Endothelial cell of umbilical vein (primary cell): Measurements from ENCODE around the gene LGALS3BP. TPM values are rescaled to one million over a fixed set of nuclear protein-coding genes. Genes with fewer than 3 reads are reported as not detected.
A peak's percentile ranks its signal among the peaks of the same experiment; 100 is the strongest.

Experiments used
- BruUV-seq: library from RNA; stranded (reverse); fragments of 400-500 nt; replicated peaks from 2 replicates; lab custom pipeline; 2021; lab: Mats Ljungman, UMichigan
- CTCF ChIA-PET: fragments of 300-600, 350-600 bp; sonication (Branson Sonifier 250); formaldehyde crosslinking; loops from one replicate; lab custom pipeline; 2021; ENCODE audit warnings: antibody characterized with exemption, inconsistent platforms; lab: Charles Lee
- POLR2A ChIA-PET: fragments of 300-600, 350-600 bp; sonication (Branson Sonifier 250); formaldehyde crosslinking; loops from one replicate; lab custom pipeline; 2021; ENCODE audit warnings: antibody characterized with exemption, inconsistent platforms; lab: Charles Lee
- DNase-seq: peaks from one replicate; pipeline ENCODE4 v3.0.0-alpha.2; 2011; ENCODE audit warnings: low read depth, low spot score
- FAIRE-seq: peaks from 2 replicates; lab custom pipeline; 2011; peaks lifted over from hg19 to GRCh38; lab: Jason Lieb, UNC
- H2AFZ ChIP-seq: 2 replicates; pipeline ENCODE4 v1.6.0; 2012; ENCODE audit warnings: low read depth, low read length, control low read depth, inconsistent platforms
- H3K27ac ChIP-seq: 2 replicates; pipeline ENCODE4 v1.5.1; 2011; ENCODE audit warnings: low read depth, mild to moderate bottlenecking, control low read depth, low read length, moderate library complexity; ENCODE audit not compliant: insufficient read depth
- H3K27me3 ChIP-seq, 2 experiments: 2 replicates each; pipeline versions ENCODE4 v1.6.0 to v1.6.1; 2011; ENCODE audit warnings: low read length in 2 of 2, mixed read lengths in 1 of 2; ENCODE audit not compliant: control insufficient read depth in 2 of 2, insufficient read depth in 2 of 2
- H3K36me3 ChIP-seq, 2 experiments: 2 replicates in 1 of 2; 3 replicates in 1 of 2; pipeline ENCODE4 v1.5.1; 2011; ENCODE audit warnings: low read length in 2 of 2, mild to moderate bottlenecking in 1 of 2, moderate library complexity in 1 of 2; ENCODE audit not compliant: control insufficient read depth in 2 of 2, insufficient read depth in 2 of 2; ENCODE audit errors: extremely low read depth in 1 of 2
- H3K4me1 ChIP-seq: 3 replicates; pipeline ENCODE4 v1.5.1; 2011; ENCODE audit warnings: mild to moderate bottlenecking, low read length; ENCODE audit not compliant: control insufficient read depth, insufficient read depth; ENCODE audit errors: extremely low read depth
- H3K4me2 ChIP-seq: 2 replicates; pipeline ENCODE4 v1.6.1; 2011; ENCODE audit warnings: low read length, control low read depth, mixed read lengths; ENCODE audit not compliant: insufficient read depth
- H3K4me3 ChIP-seq, 3 experiments: fragments of 200-600 bp in 1 of 3; sonication (generic), shearing (Covaris generic) in 1 of 3; replicated peaks in 1 of 3; 2 replicates each; pipeline ENCODE4 v1.5.1; 2011 to 2016; ENCODE audit warnings: control low read depth in 3 of 3, low read length in 3 of 3, mild to moderate bottlenecking in 2 of 3, inconsistent platforms in 1 of 3, low read depth in 1 of 3, moderate library complexity in 1 of 3; ENCODE audit not compliant: insufficient read depth in 1 of 3
- H3K79me2 ChIP-seq: 2 replicates; pipeline ENCODE4 v1.6.0; 2012; ENCODE audit warnings: low read length, inconsistent platforms; ENCODE audit not compliant: control insufficient read depth, insufficient read depth
- H3K9ac ChIP-seq: replicated peaks from 2 replicates; pipeline ENCODE3; 2011; ENCODE audit warnings: low read length, control low read depth; ENCODE audit not compliant: insufficient read depth; ENCODE audit errors: extremely low read depth
- H3K9me1 ChIP-seq: replicated peaks from 3 replicates; pipeline ENCODE4 v1.6.0; 2011; ENCODE audit warnings: mild to moderate bottlenecking, low read length; ENCODE audit not compliant: control insufficient read depth, insufficient read depth; ENCODE audit errors: extremely low read depth
- H3K9me3 ChIP-seq: replicated peaks from 2 replicates; pipeline ENCODE4 v1.5.1; 2012; ENCODE audit warnings: low read length, inconsistent platforms; ENCODE audit not compliant: control insufficient read depth, insufficient read depth
- H4K20me1 ChIP-seq: replicated peaks from 2 replicates; pipeline ENCODE3; 2011; ENCODE audit warnings: mild to moderate bottlenecking, low read length; ENCODE audit not compliant: control insufficient read depth, insufficient read depth; ENCODE audit errors: extremely low read depth
- CTCF ChIP-seq, 2 donors: IDR thresholded peaks; 1 replicate in 1 of 2; 2 replicates in 1 of 2; pipeline ENCODE4 v1.5.1; 2011; ENCODE audit warnings: low read length in 2 of 2, mild to moderate bottlenecking in 2 of 2, moderate library complexity in 2 of 2, control low read depth in 1 of 2, inconsistent platforms in 1 of 2, low read depth in 1 of 2; ENCODE audit not compliant: insufficient read depth in 1 of 2; ENCODE audit errors: extremely low read depth in 1 of 2
- EZH2 ChIP-seq: IDR thresholded peaks from 2 replicates; pipeline ENCODE4 v1.6.1; 2012; ENCODE audit warnings: borderline replicate concordance, low read depth, mild to moderate bottlenecking, moderate library complexity, low read length, inconsistent platforms; ENCODE audit not compliant: severe bottlenecking
- GATA2 ChIP-seq: IDR thresholded peaks from 2 replicates; pipeline ENCODE4 v1.7.0; 2011; ENCODE audit warnings: low read depth, mild to moderate bottlenecking, moderate library complexity, mixed read lengths, low read length; ENCODE audit not compliant: insufficient read length, insufficient read depth
- MYC ChIP-seq: IDR thresholded peaks from one replicate; pipeline ENCODE4 v1.6.1; 2011; ENCODE audit warnings: mild to moderate bottlenecking, low read depth, low read length
- POLR2A ChIP-seq: IDR thresholded peaks from 2 replicates; pipeline ENCODE4 v1.6.1; 2012; ENCODE audit warnings: low read depth, mild to moderate bottlenecking, control low read depth, low read length
- POLR2AphosphoS5 ChIP-seq: IDR thresholded peaks from 2 replicates; pipeline ENCODE4 v1.6.1; 2012; ENCODE audit warnings: low read depth, mild to moderate bottlenecking, control low read depth, low read length, moderate library complexity; ENCODE audit not compliant: insufficient read depth
- dilution Hi-C: fragments of 300-500 bp; cut with MboI; formaldehyde crosslinking; loops from one replicate; pipeline ENCODE4 v1.15.0; 2019; ENCODE audit warnings: low sequenced_read_pairs; ENCODE audit not compliant: extremely low pct_ligation_motif_present
- intact Hi-C: fragments of 100-400 bp; cut with micrococcal nuclease; formaldehyde crosslinking; loops from one replicate; pipeline ENCODE4 v1.10.0; 2022
- polyA plus RNA-seq, 4 experiments: library from polyadenylated mRNA; depleted of rRNA in 3 of 4; stranded (reverse) in 3 of 4; unstranded in 1 of 4; fragments of >200 nt; gene quantifications; 2 replicates each; pipeline versions ENCODE4 v1.2.1 to v1.2.3, GENCODE V29; 2011 to 2012; ENCODE audit warnings: missing spikeins in 1 of 4
- total RNA-seq: library from RNA; stranded (reverse); gene quantifications from 2 replicates; pipeline ENCODE4 v1.2.3, GENCODE V29; 2021

Gene LGALS3BP
- total and polyA plus RNA-seq, 2 donors (not counting 3 experiments of a cell fraction or from before 2014, with no cell fraction given), result 0.77 to 1.3 TPM

GRCh38 chr17:78993241-78993956 is 13.7 kb upstream of the LGALS3BP start:
- Histone ChIP-seq H3K4me3 (no peak overlapping the region), H3K9ac (no peak overlapping the region), H3K4me2 (no peak overlapping the region), H3K9me3 (no peaks in the 10 kb centered on the region), H3K4me1 (peaks cover 14% of the 10 kb centered on the region), H4K20me1 (no peaks in the 10 kb centered on the region), H2AFZ (no peak overlapping the region), H3K79me2 (peaks cover 34% of the 10 kb centered on the region), H3K9me1 (no peaks in the 10 kb centered on the region), H3K27ac (peak overlapping the region; percentile 36), H3K27me3 (no peaks in the 10 kb centered on the region), H3K36me3 (peaks cover 12 to 41% of the 10 kb centered on the region in 2 experiments)
- peak; percentile 78 for FAIRE-seq
- no TSS peak for BruUV-seq
- peak; percentile 72 for DNase-seq
- ChIA-PET POLR2A (no interaction called here), CTCF (interaction anchor here (0.7 to 1.6 kb wide), 3 partner anchors 33 to 54 kb away, joined by 3 to 5 read pairs (median 4); no protein-coding TSS in a partner anchor)
- TF ChIP-seq CTCF (IDR thresholded peaks at IDR 0.05; ENCODE audit: extremely low read depth in 1 of 2, insufficient read depth in 1 of 2, low read depth in 1 of 2, low read length in 2 of 2), result peak; percentile 85 to 86
- no peak for TF ChIP-seq POLR2A
- dilution Hi-C loops (no loop called here), intact Hi-C loops (loop anchor here (1.0 to 2.0 kb wide), 2 partner anchors 15 to 49 kb away; partner anchors contain the start of gene CANT1)

- no peaks in the 10 kb centered on the region for H3K9me3 ChIP-seq
- TF ChIP-seq EZH2 (no peak), POLR2A (no peak), MYC (no peak), POLR2AphosphoS5 (no peak), CTCF (IDR thresholded peaks at IDR 0.05; ENCODE audit: extremely low read depth in 1 of 2, insufficient read depth in 1 of 2, low read depth in 1 of 2, low read length in 2 of 2) (no peak), GATA2 (no peak)
- H2AFZ ChIP-seq, result no peak overlapping the region
- peaks cover 20% of the 10 kb centered on the region for H3K4me1 ChIP-seq
- H3K4me2 ChIP-seq, result no peak overlapping the region
- BruUV-seq, result no TSS peak
- H4K20me1 ChIP-seq, result no peaks in the 10 kb centered on the region
- intact Hi-C loops (loop anchor here (1.0 to 2.0 kb wide), 2 partner anchors 16 to 50 kb away; partner anchors contain the start of gene CANT1), dilution Hi-C loops (no loop called here)
- no peak overlapping the region for H3K4me3 ChIP-seq
- FAIRE-seq (no peak), DNase-seq (no peak)
- H3K27ac ChIP-seq, result no peak overlapping the region
- ChIA-PET CTCF (interaction anchor here (1.6 kb wide), 1 partner anchor 53 kb away, joined by 3 read pairs; no protein-coding TSS in a partner anchor), POLR2A (no interaction called here)
- H3K36me3 ChIP-seq, result peaks cover 10 to 41% of the 10 kb centered on the region in 2 experiments
- no peaks in the 10 kb centered on the region for H3K9me1 ChIP-seq
- H3K27me3 ChIP-seq, result no peaks in the 10 kb centered on the region
- no peak overlapping the region for H3K9ac ChIP-seq
- peaks cover 29% of the 10 kb centered on the region for H3K79me2 ChIP-seq
Observed at GRCh38 chr17:78992542-78993212, 13.0 kb upstream of the LGALS3BP start.
